Measurements from ENCODE around the gene OSM. TPM values are rescaled to one million over a fixed set of nuclear protein-coding genes. Genes with fewer than 3 reads are reported as not detected.

Gene OSM
- 10 to 100 TPM; 16.1 to 40.4 TPM for total RNA-seq

- ATAC-seq, result peak; percentile 44 to 55
- DNase-seq (ENCODE audit: low spot score in 2 of 2), result peak; percentile 62 to 88
- peak within 1 kb of the TSS; percentile 97 to 98 for H3K27ac Mint-ChIP-seq
Measured at GRCh38 chr22:30266445-30267381, at the start of gene OSM. OSM (minus strand) TSS chr22:30266851; CDS start chr22:30266799, 52 bp downstream.

GRCh38 chr22:30315962-30316576 is 49.4 kb upstream of the OSM start:
- DNase-seq (ENCODE audit: low spot score in 2 of 2), result no peak
- Mint-ChIP-seq H3K27ac (peak overlapping the region; percentile 75 to 95), H3K36me3 (peaks cover 0 to 35% of the 10 kb centered on the region in 2 donors), H3K9me3 (peaks cover 0 to 7% of the 10 kb centered on the region in 2 donors)
- no peak for ATAC-seq

More at GRCh38 chr22:30266445-30267381, at the start of gene OSM:
- H3K36me3 Mint-ChIP-seq, result peaks cover 22 to 75% of the 10 kb centered on the region in 2 donors
- H3K9me3 Mint-ChIP-seq, result no peaks in the 10 kb centered on the region

DNA sequence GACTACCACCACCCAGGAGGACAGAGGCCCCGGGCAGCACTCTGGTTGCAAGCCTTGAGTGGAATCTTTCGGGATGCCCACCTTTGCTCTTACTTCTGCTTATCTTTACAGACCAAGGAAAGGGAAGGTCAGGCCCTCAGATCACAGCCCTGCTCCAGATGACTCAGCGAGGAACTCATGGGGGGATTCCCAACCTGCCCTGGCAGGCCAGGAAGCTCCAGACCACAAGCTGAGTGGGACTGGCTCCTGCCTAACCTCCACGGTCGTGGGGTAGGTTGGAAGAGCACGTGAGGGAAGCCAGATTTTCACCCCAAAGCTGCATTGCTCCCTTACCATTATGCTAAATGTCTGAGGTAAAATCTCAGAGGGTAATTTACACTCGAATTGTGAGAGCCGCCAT is 48.3 kb upstream of the OSM start:
- peak overlapping the region; percentile 75 to 95 for H3K27ac Mint-ChIP-seq
- ATAC-seq, result peak; percentile 62 to 87
- H3K9me3 Mint-ChIP-seq, result peaks cover 0 to 7% of the 10 kb centered on the region in 2 donors
- DNase-seq (ENCODE audit: low spot score in 2 of 2), result peak in 1 of 2 donors; percentile 80
- H3K36me3 Mint-ChIP-seq, result peaks cover 0 to 30% of the 10 kb centered on the region in 2 donors

DNA sequence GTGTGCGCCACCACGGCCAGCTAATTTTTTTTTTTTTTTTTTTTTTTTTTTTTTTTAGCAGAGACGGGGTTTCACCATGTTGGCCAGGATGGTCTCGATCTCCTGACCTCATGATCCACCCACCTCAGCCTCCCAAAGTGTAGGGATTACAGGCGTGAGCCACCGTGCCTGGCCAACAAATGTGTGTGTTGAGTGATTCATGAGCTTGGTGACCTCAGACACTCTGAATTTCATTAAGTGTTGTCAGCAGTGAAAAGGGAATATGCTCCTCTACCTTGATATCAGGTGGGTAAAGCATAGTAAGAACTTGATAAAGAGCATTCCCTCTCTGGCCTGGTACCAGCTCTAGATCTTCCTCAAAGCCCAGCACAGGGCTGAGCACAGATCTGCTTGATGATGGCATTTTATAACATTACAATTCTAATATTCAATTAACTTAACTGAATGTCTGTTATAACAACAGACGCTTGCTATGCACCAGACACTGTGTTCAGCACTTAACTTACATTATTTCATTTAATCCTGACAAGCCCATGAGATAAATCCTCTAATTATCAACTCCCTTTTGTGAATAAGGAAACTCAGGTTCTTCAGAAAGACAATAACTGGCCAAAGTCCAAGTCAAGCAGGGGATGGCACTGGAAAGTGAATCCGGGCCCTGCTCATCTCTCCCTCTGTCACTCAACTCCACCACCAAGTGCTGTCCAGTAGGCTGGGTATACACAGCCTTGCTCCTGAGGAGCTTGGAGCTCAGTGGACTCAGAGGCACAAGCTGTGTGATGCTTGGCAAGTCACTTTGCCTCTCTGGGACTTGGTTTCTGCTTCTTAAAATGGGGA is 47.1 kb upstream of the OSM start:
- H3K9me3 Mint-ChIP-seq, result peaks cover 0 to 7% of the 10 kb centered on the region in 2 donors
- DNase-seq (ENCODE audit: low spot score in 2 of 2) (no peak), ATAC-seq (peak in 1 of 2 donors; percentile 23)
- H3K27ac Mint-ChIP-seq, result peak overlapping the region; percentile 75 to 95
- H3K36me3 Mint-ChIP-seq, result peaks cover 0 to 25% of the 10 kb centered on the region in 2 donors

GRCh38 chr22:30312053-30312452 is 45.4 kb upstream of the OSM start:
- H3K27ac Mint-ChIP-seq, result peak overlapping the region; percentile 20 to 61
- H3K9me3 Mint-ChIP-seq, result peaks cover 0 to 7% of the 10 kb centered on the region in 2 donors
- ATAC-seq (peak; percentile 42 to 52), DNase-seq (ENCODE audit: low spot score in 2 of 2) (no peak)
- H3K36me3 Mint-ChIP-seq, result peaks cover 0 to 19% of the 10 kb centered on the region in 2 donors

DNA sequence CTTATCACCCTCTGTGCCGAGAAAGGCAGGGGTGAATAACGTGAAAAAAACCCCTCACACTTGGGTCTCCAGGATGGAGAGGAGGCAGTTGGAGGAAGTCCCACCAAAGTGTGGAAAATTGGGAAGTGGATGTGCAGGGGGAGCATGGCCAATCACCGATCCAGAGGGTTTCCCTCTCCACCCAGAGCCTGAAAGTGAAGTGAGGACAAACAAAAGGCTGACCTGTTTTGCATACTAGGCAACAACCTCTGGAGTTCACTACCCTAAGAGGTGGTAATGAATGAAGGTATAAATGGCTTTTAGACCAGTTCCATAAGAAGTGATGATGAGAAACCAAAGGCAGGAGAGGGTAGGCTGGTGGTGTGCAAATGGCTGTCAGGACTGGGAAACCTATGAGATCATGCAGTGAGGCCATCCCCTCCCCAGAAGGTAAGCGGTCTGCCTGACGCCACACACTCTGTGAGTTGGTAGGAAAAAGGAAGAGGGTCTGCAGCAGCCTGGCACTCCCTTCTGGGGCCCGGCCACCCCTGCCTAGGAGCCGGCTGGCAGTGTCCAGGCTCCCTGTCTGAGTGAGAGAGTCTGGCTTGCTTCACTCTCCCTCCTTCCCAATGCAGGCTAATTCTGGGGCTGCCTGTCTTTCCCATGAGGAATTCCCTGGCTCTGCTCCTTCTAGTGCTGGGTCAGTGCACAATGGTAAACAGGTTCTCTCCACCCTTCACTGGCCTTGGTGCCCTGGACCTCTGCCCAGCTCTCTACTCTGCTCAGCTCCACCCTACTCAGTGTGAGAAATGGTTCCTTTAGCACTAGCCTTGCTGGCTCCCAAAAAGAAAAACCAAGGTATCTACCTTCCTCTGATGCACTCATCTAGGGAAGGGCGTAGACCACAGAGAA is 44.5 kb upstream of the OSM start:
- Mint-ChIP-seq H3K9me3 (peaks cover 0 to 7% of the 10 kb centered on the region in 2 donors), H3K27ac (peak overlapping the region; percentile 80 to 86), H3K36me3 (peaks cover 0 to 19% of the 10 kb centered on the region in 2 donors)
- DNase-seq (ENCODE audit: low spot score in 2 of 2) (no peak), ATAC-seq (no peak)

GRCh38 chr22:30309951-30310741 is 43.5 kb upstream of the OSM start:
- DNase-seq (ENCODE audit: low spot score in 2 of 2) (no peak), ATAC-seq (no peak)
- Mint-ChIP-seq H3K36me3 (peaks cover 0 to 19% of the 10 kb centered on the region in 2 donors), H3K9me3 (peaks cover 0 to 7% of the 10 kb centered on the region in 2 donors), H3K27ac (peak overlapping the region; percentile 45 to 86)

DNA sequence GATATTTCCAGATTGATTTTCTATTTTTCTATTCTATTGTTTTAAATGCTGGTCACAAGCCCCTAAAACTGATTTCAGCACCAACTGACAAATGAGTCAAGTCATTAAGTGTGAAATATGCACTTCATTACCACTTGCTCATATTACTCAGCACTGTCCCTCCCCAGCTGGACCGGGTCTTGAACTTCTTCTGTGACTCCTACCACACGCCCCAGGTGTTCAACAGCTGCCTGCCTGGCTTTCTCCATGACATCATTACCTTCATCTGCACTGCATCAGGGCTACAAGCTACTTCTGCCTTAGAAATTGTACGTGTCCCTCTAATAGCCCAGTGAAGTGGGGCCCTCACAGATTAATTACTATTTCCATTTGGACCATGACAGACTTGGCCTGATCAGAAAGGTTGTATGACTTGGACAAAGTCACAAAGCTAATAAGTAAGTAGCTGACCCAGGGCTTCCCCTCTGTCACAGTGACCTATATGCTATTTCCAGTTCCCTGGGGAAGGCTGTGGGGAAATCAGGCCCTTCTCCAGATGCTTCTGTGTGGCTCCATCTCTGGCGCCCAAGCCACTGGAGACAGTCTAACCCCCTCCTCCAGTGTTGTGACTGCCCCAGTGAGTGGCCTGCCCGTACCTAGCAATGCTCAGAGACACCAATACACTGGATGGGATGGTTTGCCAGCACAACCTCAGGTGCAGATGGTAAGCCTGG is 42.0 kb upstream of the OSM start:
- no peak for ATAC-seq
- peaks cover 0 to 16% of the 10 kb centered on the region in 2 donors for H3K36me3 Mint-ChIP-seq
- peaks cover 0 to 7% of the 10 kb centered on the region in 2 donors for H3K9me3 Mint-ChIP-seq
- DNase-seq (ENCODE audit: low spot score in 2 of 2), result no peak
- peak overlapping the region; percentile 86 for H3K27ac Mint-ChIP-seq

DNA sequence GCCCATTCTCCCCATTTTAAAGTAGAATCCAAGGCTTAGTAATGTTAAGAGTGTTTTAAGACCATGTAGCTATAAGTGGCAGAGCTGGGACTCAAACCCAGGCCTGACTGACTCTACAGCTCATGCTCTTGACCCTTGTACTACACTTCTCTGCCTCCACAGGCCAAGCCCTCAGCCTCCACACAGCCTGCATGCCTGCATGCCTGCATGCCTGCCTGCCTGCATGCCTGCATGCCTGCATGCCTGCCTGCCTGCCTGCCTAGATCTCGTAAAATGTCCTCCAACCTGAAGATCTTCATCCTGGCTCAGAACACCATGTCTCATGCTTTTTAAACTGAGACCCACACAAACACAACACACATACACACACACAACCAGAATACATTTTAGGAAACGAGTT is 41.4 kb upstream of the OSM start:
- Mint-ChIP-seq H3K27ac (peak overlapping the region; percentile 86), H3K36me3 (peaks cover under 1 to 20% of the 10 kb centered on the region in 2 donors)
- no peak for ATAC-seq

DNA sequence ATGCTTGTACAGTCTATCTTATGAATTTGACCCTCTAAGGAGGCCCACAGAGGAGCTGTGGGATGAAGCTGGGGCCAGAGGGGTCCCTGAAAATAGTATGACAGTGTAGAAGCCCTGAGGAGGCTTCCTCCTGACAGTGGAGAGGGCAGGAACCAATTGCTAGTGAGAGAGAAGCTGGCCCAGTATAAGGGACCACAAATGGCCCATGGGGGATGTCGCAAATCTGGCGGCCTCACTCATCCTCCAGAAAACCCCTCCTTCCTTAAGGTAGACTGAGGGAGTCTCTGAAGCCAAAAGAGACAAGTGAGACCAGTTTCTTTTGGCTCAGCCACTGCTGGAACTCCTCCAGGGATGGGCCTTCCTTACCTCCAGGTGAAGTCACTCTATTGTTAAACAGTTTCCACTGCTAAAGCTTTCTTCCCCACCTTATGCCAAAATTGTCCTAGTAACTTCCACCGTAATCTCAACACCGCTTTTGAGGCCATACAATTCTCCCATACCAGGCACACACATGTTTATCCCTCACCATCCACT is 40.5 kb upstream of the OSM start:
- peaks cover 8 to 17% of the 10 kb centered on the region in 2 donors for H3K36me3 Mint-ChIP-seq

More for the DNA sequence above, 41.4 kb upstream of the OSM start:
- H3K9me3 Mint-ChIP-seq, result peaks cover 0 to 6% of the 10 kb centered on the region in 2 donors
- DNase-seq (ENCODE audit: low spot score in 2 of 2), result no peak

DNA sequence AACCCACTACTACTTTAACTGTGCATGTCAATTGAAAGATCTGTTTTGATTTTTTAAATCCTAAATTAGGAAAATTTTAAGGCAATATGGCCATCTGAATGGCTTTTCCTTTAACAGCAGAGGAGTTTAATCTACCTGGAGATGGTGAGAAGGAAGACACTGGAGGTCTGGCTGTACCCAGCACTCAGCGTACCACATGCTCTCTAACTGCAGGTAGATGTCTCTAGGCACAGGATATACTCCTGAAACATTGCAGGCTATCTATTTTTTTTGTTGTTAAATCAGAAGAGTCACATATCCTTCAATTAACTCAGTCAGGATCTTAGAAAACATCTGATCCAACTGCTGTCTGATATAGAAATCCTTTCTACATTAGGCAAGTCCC is 40.0 kb upstream of the OSM start:
- ATAC-seq, result no peak
- Mint-ChIP-seq H3K9me3 (no peaks in the 10 kb centered on the region), H3K36me3 (peaks cover 8 to 18% of the 10 kb centered on the region in 2 donors), H3K27ac (peak overlapping the region; percentile 86 to 90)
- no peak for DNase-seq (ENCODE audit: low spot score in 2 of 2)

More for the DNA sequence above, 40.5 kb upstream of the OSM start:
- H3K9me3 Mint-ChIP-seq, result no peaks in the 10 kb centered on the region
- no peak for ATAC-seq
- no peak for DNase-seq (ENCODE audit: low spot score in 2 of 2)
- peak overlapping the region; percentile 86 to 90 for H3K27ac Mint-ChIP-seq

DNA sequence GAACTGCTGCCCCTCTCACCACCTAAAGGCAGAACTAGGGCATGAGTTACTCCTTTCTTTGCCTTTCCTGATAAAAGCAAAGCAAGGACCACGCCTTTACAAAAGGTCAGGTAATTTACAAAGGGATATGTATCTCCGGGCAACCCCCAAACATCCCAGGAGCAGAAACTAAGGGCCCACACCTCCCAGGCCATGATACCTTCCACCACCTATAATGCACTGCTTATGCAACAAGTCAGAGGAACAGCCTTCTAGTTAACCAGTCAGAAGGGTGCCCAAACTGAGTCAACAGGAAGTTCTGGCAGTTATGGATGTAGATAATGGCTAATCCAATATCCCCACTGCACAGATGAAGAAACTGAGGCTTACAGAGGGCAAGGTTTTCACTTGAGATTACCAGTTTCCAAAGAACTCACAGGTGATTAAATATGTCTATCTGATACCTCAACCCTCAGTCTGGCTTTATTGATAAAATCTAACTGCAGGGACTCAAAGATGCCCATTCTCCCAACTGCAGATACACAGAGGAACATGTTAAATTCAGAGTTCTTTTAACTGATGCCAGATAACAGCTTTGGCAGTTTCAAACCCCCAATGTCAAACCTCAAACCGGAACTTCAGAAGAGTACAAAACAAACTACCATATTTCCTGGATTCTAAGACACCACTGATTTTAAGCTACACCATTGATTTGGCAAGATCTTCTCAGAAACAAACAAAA is 39.4 kb upstream of the OSM start:
- peaks cover 8 to 23% of the 10 kb centered on the region in 2 donors for H3K36me3 Mint-ChIP-seq
- DNase-seq (ENCODE audit: low spot score in 2 of 2), result no peak
- H3K9me3 Mint-ChIP-seq, result no peaks in the 10 kb centered on the region
- H3K27ac Mint-ChIP-seq, result peak overlapping the region; percentile 86 to 92
- peak; percentile 74 for ATAC-seq

DNA sequence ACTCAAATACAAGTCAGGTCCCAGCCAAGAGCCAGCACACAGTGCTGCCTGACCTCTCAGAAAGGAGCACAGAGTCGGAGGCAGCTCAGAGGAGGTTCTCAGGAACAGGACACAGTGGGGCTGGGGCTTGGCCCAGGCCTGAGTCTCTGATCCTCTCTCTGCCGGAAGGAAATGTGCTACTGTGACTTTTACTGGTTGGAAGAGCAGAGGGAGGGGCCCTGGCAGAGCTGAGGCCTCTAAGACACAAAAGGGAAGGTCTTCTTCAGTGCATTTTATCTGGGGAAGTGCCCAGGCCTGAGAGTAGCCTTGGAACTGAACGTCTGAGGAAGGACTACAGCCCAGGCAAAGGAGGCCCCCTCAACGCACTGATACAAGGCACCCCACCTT is 38.9 kb upstream of the OSM start:
- no peaks in the 10 kb centered on the region for H3K9me3 Mint-ChIP-seq
- DNase-seq (ENCODE audit: low spot score in 2 of 2) (peak; percentile 49 to 66), ATAC-seq (peak; percentile 79 to 81)
- H3K36me3 Mint-ChIP-seq, result peaks cover 8 to 29% of the 10 kb centered on the region in 2 donors
- H3K27ac Mint-ChIP-seq, result peak overlapping the region; percentile 86 to 92

Measured in activated naive CD4-positive, alpha-beta T cell treated with anti-CD3 and anti-CD28 coated beads, Interleukin-2, amount 50 U/mL, for 72 hours (primary cell).